Measurements from ENCODE around the gene MAP2K4.

DNA sequence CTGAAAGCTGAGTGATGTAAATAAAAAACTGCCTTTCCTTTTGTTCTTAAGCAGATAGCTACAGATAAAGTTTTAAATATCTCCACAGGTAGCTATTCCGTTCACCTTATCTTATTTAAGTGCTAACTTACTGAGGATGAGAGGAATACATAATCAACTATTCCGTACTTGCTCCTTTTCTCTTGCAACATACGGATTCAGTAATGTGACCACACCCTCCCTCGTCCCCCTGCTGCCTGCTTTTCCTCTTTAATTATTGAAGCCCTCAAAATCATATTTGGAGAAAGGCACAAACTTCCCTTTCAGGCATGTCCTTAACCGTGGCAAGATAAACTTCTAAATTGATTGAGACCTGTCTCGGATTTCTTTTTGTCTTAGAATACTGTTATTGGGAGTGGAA is 101.4 kb downstream of the MAP2K4 start:
- TF ChIP-seq POLR2A (IDR thresholded peaks at IDR 0.05; ENCODE audit: control extremely low read depth in 1 of 2, low read depth in 2 of 2, low read length in 2 of 2) (no peak), EZH2 (IDR thresholded peaks at IDR 0.05; ENCODE audit: low read depth, low read length, severe bottlenecking) (no peak), CHD1 (IDR thresholded peaks at IDR 0.05; ENCODE audit: low read depth, low read length) (no peak), TCF12 (IDR thresholded peaks at IDR 0.05; ENCODE audit: low read depth, low read length) (no peak), RAD21 (IDR thresholded peaks at IDR 0.05 in 1 of 2, conservative IDR thresholded peaks at IDR 0.05 in 1 of 2; ENCODE audit: low read depth in 2 of 2, low read length in 2 of 2) (no peak), HDAC2 (IDR thresholded peaks at IDR 0.05; ENCODE audit: borderline replicate concordance in 1 of 2, low read depth in 2 of 2, low read length in 2 of 2) (no peak)
